Lung (tissue), 12 donors: ENCODE data around the gene MRGPRF. TPM values are rescaled to one million over a fixed set of nuclear protein-coding genes. Genes with fewer than 3 reads are reported as not detected.

Experiments
- ATAC-seq: fragments of 200-7000 bp; cut with Tn5 transposase; one replicate; pipeline ENCODE4 v1.9.1; 2020; ENCODE audit warnings: moderate number of reproducible peaks; ENCODE audit not compliant: insufficient read depth, low FRiP score
- DNase-seq, 3 donors: peaks; one replicate each; pipeline ENCODE4 v3.0.0-alpha.2; 2013 to 2017
- H3K27ac ChIP-seq, 2 donors: one replicate each; pipeline ENCODE4 v1.5.1; 2013; ENCODE audit warnings: mild to moderate bottlenecking in 2 of 2, moderate library complexity in 2 of 2, control low read depth in 1 of 2, inconsistent platforms in 1 of 2, low read depth in 1 of 2, low read length in 1 of 2
- H3K27me3 ChIP-seq, 3 donors: one replicate each; pipeline ENCODE4 v1.5.1; 2013; ENCODE audit warnings: low read length in 2 of 3; ENCODE audit not compliant: control insufficient read depth in 3 of 3, insufficient read depth in 3 of 3
- H3K36me3 ChIP-seq, 4 donors: one replicate each; pipeline ENCODE4 v1.5.1; 2013; ENCODE audit warnings: low read length in 4 of 4, mild to moderate bottlenecking in 1 of 4, moderate library complexity in 1 of 4; ENCODE audit not compliant: control insufficient read depth in 4 of 4, insufficient read depth in 4 of 4
- H3K4me1 ChIP-seq, 5 donors: one replicate each; pipeline ENCODE4 v1.5.1; 2013; ENCODE audit warnings: low read length in 5 of 5, mild to moderate bottlenecking in 2 of 5, moderate library complexity in 1 of 5; ENCODE audit not compliant: control insufficient read depth in 5 of 5, insufficient read depth in 5 of 5
- H3K4me3 ChIP-seq: one replicate; pipeline ENCODE4 v1.5.1; 2013; ENCODE audit warnings: mild to moderate bottlenecking, control low read depth, moderate library complexity
- H3K9ac ChIP-seq, 2 donors: one replicate each; pipeline ENCODE4 v1.5.1; 2013; ENCODE audit warnings: low read length in 2 of 2, control low read depth in 1 of 2; ENCODE audit not compliant: insufficient read depth in 1 of 2
- H3K9me3 ChIP-seq, 4 donors: one replicate each; pipeline ENCODE4 v1.5.1; 2013; ENCODE audit warnings: low read length in 3 of 4, mild to moderate bottlenecking in 1 of 4, moderate library complexity in 1 of 4; ENCODE audit not compliant: control insufficient read depth in 4 of 4, insufficient read depth in 3 of 4
- WGBS, 2 donors: extraction: QIAGEN DNeasy Blood & Tissue Kit; methylation state at CpG; one replicate each; pipeline ENCODE4 v1.1.7; 2013; 5-methylcytosine and 5-hydroxymethylcytosine counted together
- polyA plus RNA-seq, 2 donors: library from polyadenylated mRNA; stranded (reverse); fragments of 200-250 nt; gene quantifications; one replicate each; pipeline ENCODE4 v1.2.1, GENCODE V29; 2013
- total RNA-seq, 2 donors: library from RNA; depleted of rRNA in 1 of 2; stranded (reverse); fragments of >200 nt in 1 of 2; gene quantifications; one replicate each; pipeline ENCODE4 v1.2.1, GENCODE V29; 2014 to 2021
- TF ChIP-seq, protein P1 (sequence below): IDR thresholded peaks from 2 replicates; pipeline ENCODE4 v1.5.1; 2012; ENCODE audit warnings: mild to moderate bottlenecking; ENCODE audit errors: control extremely low read depth, extremely low read depth
- donor health status: control.
- donor health status: control.
- donor health status: Bipolar disorder and iron deficiency.
- donor health status: healthy.
- donor health status: DM: yes; HTN: yes; CAD: no.

MRGPRF gene
- total and polyA plus RNA-seq, 4 donors = 9.2 to 16.8 (median 12.2) TPM

DNA sequence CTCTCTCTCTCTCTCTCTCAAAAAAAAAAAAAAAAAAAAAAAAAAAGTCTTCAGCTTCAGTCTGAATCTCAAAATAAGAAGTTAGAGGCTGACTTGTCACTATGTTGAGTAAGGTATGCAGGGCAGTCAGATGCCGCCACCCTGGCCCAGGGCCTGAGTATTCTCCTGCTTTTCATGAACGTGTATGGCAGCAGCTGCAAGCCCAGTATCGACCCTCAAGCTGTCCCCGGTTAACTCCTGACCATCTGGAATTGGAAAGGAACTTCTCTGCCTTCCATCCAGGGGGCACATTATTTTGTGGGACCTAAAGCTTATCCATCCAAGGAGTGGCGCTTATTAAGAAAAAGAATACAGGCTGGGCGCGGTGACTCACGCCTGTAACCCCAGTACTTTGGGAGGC is 43.7 kb downstream of the MRGPRF start:
- no peak overlapping the region for H3K4me3 ChIP-seq
- H3K36me3 ChIP-seq = no peaks in the 10 kb centered on the region
- no peaks in the 10 kb centered on the region for H3K27me3 ChIP-seq
- H3K27ac ChIP-seq = no peak overlapping the region
- H3K4me1 ChIP-seq = no peaks in the 10 kb centered on the region
- WGBS, 2 donors = 76 to 78% methylated on average over 8 of the region's 8 CpGs
- TF ChIP-seq, protein P1, sequence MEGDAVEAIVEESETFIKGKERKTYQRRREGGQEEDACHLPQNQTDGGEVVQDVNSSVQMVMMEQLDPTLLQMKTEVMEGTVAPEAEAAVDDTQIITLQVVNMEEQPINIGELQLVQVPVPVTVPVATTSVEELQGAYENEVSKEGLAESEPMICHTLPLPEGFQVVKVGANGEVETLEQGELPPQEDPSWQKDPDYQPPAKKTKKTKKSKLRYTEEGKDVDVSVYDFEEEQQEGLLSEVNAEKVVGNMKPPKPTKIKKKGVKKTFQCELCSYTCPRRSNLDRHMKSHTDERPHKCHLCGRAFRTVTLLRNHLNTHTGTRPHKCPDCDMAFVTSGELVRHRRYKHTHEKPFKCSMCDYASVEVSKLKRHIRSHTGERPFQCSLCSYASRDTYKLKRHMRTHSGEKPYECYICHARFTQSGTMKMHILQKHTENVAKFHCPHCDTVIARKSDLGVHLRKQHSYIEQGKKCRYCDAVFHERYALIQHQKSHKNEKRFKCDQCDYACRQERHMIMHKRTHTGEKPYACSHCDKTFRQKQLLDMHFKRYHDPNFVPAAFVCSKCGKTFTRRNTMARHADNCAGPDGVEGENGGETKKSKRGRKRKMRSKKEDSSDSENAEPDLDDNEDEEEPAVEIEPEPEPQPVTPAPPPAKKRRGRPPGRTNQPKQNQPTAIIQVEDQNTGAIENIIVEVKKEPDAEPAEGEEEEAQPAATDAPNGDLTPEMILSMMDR = no peak
- DNase-seq (no peak), ATAC-seq (no peak)
- no peak overlapping the region for H3K9ac ChIP-seq
- no peaks in the 10 kb centered on the region for H3K9me3 ChIP-seq

DNA sequence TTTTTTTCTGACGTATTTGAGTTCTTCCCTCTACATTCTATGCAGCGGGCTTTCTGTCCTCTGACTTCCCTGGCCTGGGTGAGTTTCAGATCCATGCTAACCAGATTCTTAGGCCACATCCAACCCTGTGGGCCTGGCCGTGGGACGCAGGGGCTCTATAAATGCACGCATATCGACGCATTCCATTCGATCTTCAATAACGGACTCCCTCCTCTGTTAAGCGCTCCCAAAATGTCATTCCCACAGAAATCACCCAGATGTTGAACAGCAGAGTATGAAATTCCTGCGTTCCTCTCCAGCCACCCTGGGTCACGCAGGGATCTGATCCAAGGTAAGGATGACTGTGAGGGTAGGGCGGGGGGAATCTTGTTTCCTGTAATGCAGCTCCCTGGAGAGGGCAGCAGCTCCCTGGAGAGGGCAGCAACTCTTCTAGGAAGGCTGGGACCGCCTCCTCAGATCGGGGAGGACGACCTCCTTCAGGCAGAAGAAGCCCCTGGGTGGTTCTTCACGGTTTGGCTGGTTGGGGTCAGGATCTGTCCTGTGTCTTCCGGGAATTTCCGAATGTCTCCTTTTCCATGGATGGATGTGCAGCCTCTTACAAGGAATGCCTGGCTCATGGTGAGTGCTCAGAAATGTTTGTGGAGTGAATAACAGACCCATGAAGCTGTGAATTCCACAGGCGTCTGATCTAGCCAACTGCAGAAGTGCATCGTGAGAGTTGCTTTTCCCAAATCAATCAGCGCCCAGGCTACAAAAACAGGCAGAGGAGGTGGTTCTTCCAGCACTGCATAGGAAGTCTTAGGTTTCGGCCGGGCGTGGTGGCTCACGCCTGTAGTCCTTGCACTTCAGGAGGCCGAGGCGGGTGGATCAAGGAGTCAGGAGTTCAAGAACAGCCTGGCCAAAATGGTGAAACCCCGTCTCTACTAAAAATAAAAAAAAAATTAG is 44.5 kb downstream of the MRGPRF start:
- Histone ChIP-seq H3K27ac (no peak overlapping the region), H3K27me3 (no peaks in the 10 kb centered on the region), H3K4me3 (no peak overlapping the region), H3K4me1 (no peaks in the 10 kb centered on the region), H3K9me3 (peaks cover 0 to 3% (median 0%) of the 10 kb centered on the region in 4 donors), H3K36me3 (no peaks in the 10 kb centered on the region), H3K9ac (no peak overlapping the region)
- WGBS, 2 donors = 73 to 78% methylated on average over 29 of the region's 29 CpGs
- TF ChIP-seq, protein P1 = no peak
- no peak for DNase-seq
- ATAC-seq = no peak

DNA sequence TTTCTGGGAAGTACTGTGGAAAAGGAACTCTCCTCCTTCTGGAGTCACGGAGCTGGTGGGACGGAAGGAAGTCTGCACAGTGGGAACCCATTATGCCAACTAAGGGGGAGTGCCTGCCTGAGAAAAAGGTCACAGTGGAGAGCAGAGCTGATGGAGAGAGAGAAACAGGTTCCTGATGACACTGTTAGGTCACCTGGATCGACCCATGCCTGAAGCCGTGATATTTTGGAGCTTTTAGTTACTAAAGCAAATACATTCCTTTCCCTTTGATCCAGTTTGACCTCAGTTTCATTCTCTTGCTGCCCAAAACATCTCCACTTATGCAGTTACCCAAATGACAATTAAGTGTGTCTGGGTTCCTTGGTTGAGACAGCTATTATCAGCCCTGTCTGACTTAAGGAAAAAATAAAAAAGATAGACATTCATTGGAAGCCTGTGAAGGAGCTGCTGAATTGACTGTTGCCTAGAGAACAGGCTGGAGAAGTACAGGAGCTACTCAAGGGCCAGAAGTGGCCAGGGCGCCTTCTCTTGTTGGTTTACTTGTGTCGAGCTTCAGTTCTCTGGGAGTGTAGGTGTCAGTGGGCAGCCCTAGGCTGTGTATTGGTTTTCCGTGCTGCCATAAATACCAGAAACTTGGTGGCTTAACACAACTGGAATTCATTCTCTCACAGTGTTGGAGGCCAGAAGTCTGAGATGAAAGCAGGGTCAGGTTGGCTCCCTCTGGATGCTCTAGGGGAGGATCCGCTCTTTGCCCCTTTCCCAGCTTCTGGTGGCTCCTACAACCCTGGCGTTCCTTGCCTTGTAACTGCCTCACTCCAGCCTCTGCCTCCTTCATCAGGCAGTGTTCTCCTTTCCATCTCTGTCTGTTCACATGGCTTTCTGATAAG is 45.9 kb downstream of the MRGPRF start:
- Histone ChIP-seq H3K4me1 (no peaks in the 10 kb centered on the region), H3K36me3 (no peaks in the 10 kb centered on the region), H3K27me3 (no peaks in the 10 kb centered on the region), H3K4me3 (no peak overlapping the region), H3K27ac (no peak overlapping the region), H3K9ac (no peak overlapping the region), H3K9me3 (peaks cover 0 to 3% (median 0%) of the 10 kb centered on the region in 4 donors)
- ATAC-seq = no peak
- DNase-seq = no peak
- 82 to 89% methylated on average over 9 of the region's 9 CpGs for WGBS, 2 donors
- TF ChIP-seq, protein P1 = no peak
